Prostate gland (tissue), 2 donors: ENCODE data around the gene SMPDL3A.
"Not testable (repeated sequence)": the region's sequence is repeated elsewhere in the genome, so short reads cannot be mapped to it uniquely, and the experiment has no call there.

Experiments used
- POLR2A ChIP-seq: fragments of 450-650 bp; IDR thresholded peaks from one replicate; pipeline ENCODE4 v1.6.1; 2016; ENCODE audit warnings: antibody characterized with exemption, mild to moderate bottlenecking
- POLR2AphosphoS5 ChIP-seq: sonication (generic); formaldehyde crosslinking; IDR thresholded peaks from one replicate; pipeline ENCODE4 v1.6.1; 2017; ENCODE audit warnings: antibody characterized with exemption
- TF ChIP-seq, protein P1 (sequence below), 4 experiments: fragments of 200-600 bp in 2 of 4; fragments of 450-650 bp in 2 of 4; sonication (generic) in 2 of 4; IDR thresholded peaks; 1 replicate in 3 of 4; 2 replicates in 1 of 4; pipeline ENCODE4 v1.5.1; 2016 to 2019; ENCODE audit warnings: antibody characterized with exemption in 4 of 4, mild to moderate bottlenecking in 2 of 4, moderate library complexity in 2 of 4

- not testable (repeated sequence) for TF ChIP-seq POLR2A, POLR2AphosphoS5
- TF ChIP-seq, protein P1, sequence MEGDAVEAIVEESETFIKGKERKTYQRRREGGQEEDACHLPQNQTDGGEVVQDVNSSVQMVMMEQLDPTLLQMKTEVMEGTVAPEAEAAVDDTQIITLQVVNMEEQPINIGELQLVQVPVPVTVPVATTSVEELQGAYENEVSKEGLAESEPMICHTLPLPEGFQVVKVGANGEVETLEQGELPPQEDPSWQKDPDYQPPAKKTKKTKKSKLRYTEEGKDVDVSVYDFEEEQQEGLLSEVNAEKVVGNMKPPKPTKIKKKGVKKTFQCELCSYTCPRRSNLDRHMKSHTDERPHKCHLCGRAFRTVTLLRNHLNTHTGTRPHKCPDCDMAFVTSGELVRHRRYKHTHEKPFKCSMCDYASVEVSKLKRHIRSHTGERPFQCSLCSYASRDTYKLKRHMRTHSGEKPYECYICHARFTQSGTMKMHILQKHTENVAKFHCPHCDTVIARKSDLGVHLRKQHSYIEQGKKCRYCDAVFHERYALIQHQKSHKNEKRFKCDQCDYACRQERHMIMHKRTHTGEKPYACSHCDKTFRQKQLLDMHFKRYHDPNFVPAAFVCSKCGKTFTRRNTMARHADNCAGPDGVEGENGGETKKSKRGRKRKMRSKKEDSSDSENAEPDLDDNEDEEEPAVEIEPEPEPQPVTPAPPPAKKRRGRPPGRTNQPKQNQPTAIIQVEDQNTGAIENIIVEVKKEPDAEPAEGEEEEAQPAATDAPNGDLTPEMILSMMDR (IDR thresholded peaks at IDR 0.05): peak in 1 of 4 experiments; percentile 14
These were observed 44.8 kb upstream of the SMPDL3A start for GRCh38 chr6:122744247-122744646.
